Right lobe of liver (tissue), 4 donors: ENCODE results near the gene SPPL3.

Source experiments
- POLR2A ChIP-seq: fragments of 450-650 bp; IDR thresholded peaks from one replicate; pipeline ENCODE4 v1.6.1; 2017; ENCODE audit warnings: antibody characterized with exemption, mild to moderate bottlenecking
- TF ChIP-seq, protein P1 (sequence below), 4 donors: fragments of 200-600 bp in 3 of 4; fragments of 450-650 bp in 1 of 4; IDR thresholded peaks; one replicate each; pipeline versions ENCODE4 v1.5.1 to v1.8.0; 2016 to 2022; ENCODE audit warnings: antibody characterized with exemption in 4 of 4, mild to moderate bottlenecking in 2 of 4
- donor health status: DM: no; HTN: no; CAD: no.
- donor health status: DM: no; HTN: no; CAD: no.
- donor health status: DM: no; HTN: yes; CAD: no.

DNA sequence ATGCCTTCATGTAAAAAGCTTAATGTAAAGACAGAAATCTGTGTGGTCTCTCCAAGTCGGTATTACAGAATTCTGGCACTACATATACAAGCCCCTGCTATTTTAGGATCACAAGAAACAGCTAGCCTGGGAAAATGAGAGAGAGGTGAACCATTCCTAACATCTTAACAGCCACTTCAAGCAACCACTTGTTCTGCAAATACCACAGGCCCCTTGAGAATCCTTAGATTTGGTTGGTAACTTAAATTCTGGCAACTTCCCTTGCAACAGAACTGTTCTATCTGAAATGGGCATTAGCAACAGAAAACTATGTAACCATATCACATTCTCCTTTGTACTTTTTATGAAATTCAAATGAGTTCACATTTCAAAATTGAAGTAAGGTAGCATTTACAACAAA is 68.5 kb downstream of the SPPL3 start:
- TF ChIP-seq, protein P1, sequence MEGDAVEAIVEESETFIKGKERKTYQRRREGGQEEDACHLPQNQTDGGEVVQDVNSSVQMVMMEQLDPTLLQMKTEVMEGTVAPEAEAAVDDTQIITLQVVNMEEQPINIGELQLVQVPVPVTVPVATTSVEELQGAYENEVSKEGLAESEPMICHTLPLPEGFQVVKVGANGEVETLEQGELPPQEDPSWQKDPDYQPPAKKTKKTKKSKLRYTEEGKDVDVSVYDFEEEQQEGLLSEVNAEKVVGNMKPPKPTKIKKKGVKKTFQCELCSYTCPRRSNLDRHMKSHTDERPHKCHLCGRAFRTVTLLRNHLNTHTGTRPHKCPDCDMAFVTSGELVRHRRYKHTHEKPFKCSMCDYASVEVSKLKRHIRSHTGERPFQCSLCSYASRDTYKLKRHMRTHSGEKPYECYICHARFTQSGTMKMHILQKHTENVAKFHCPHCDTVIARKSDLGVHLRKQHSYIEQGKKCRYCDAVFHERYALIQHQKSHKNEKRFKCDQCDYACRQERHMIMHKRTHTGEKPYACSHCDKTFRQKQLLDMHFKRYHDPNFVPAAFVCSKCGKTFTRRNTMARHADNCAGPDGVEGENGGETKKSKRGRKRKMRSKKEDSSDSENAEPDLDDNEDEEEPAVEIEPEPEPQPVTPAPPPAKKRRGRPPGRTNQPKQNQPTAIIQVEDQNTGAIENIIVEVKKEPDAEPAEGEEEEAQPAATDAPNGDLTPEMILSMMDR (IDR thresholded peaks at IDR 0.05): no peak
- TF ChIP-seq POLR2A: no peak
